ENCODE results near the gene OR5D18. TPM values are rescaled to one million over a fixed set of nuclear protein-coding genes. Genes with fewer than 3 reads are reported as not detected.
"Not testable (repeated sequence)": the region's sequence is repeated elsewhere in the genome, so short reads cannot be mapped to it uniquely, and the experiment has no call there.

Gene OR5D18

DNA sequence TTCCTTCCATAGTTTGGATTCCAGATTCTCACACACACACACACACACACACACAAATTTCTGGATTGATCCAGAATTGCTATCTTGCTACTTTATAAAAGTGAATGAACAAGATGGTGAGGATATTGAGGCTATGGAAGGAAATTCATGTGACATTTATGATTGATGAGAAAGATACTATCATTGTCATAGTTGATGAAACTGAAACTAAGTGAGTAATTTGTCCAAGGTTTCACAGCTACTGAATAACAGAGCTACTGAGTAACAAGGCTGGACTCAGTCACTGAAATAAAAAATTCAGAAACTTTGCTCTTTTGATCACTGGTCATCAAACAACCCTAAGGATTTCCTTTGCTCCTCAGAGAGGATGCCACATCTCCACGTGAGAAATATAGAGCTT, 35.3 kb downstream of the OR5D18 start:
- no peak overlapping the region for H2BK15ac ChIP-seq (ENCODE audit: low read length)
- H2BK5ac ChIP-seq (ENCODE audit: low read length): no peak overlapping the region
- H3K4me3 ChIP-seq (ENCODE audit: low read length in 2 of 2): no peak overlapping the region
- H3K27ac ChIP-seq (replicated peaks; ENCODE audit: low read length): no peak overlapping the region
- no peak overlapping the region for H2AK5ac ChIP-seq (ENCODE audit: low read depth, low read length)
- no peak overlapping the region for H4K91ac ChIP-seq (ENCODE audit: low read depth, low read length, poor library complexity)
- H3K4me1 ChIP-seq (ENCODE audit: control insufficient read depth in 2 of 2, insufficient read depth in 1 of 2, low read depth in 1 of 2, low read length in 2 of 2): no peaks in the 10 kb centered on the region
- no peaks in the 10 kb centered on the region for H3K79me1 ChIP-seq (ENCODE audit: low read depth, low read length)
- no peaks in the 10 kb centered on the region for H3K27me3 ChIP-seq (ENCODE audit: control insufficient read depth in 3 of 3, insufficient read depth in 3 of 3, low read depth in 1 of 3, low read length in 3 of 3)
- no peak overlapping the region for H3K14ac ChIP-seq (ENCODE audit: low read length)
- no peaks in the 10 kb centered on the region for H3K36me3 ChIP-seq (replicated peaks in 1 of 2; ENCODE audit: control insufficient read depth in 2 of 2, insufficient read depth in 2 of 2, low read length in 2 of 2)
- H2BK120ac ChIP-seq (ENCODE audit: low read depth, low read length): no peak overlapping the region
- no peak overlapping the region for H3K18ac ChIP-seq (ENCODE audit: low read length)
- H2AFZ ChIP-seq (ENCODE audit: low read length): no peak overlapping the region
- no peak overlapping the region for H3K9ac ChIP-seq (ENCODE audit: low read depth, low read length, poor library complexity)
- WGBS, 2 donors (ENCODE audit: extremely low coverage in 2 of 2, insufficient read length in 2 of 2, insufficient replicate concordance in 1 of 2): no CpG with 5 or more reads among the region's 1 CpG
- no peak for DNase-seq (ENCODE audit: low spot score)
- H2BK12ac ChIP-seq (ENCODE audit: low read length): no peak overlapping the region
- H3K9me3 ChIP-seq (replicated peaks in 1 of 2; ENCODE audit: control insufficient read depth in 2 of 2, insufficient read depth in 1 of 2, low read depth in 1 of 2, low read length in 2 of 2): peaks cover 0 to 5% of the 10 kb centered on the region in 2 donors
- no peak overlapping the region for H4K8ac ChIP-seq (ENCODE audit: low read depth, low read length)
- no peak overlapping the region for H3K4me2 ChIP-seq (ENCODE audit: insufficient read depth, low read length, poor library complexity, severe bottlenecking)
- H3K4ac ChIP-seq (ENCODE audit: low read length): no peak overlapping the region
- H3K23ac ChIP-seq (ENCODE audit: low read depth, low read length, poor library complexity): no peak overlapping the region

GRCh38 chr11:55867354-55867753, 47.9 kb downstream of the OR5D18 start:
- not testable (repeated sequence) for DNase-seq (ENCODE audit: low spot score); H2AK5ac ChIP-seq (ENCODE audit: low read depth, low read length); H3K9ac ChIP-seq (ENCODE audit: low read depth, low read length, poor library complexity); H3K4ac ChIP-seq (ENCODE audit: low read length); H2BK120ac ChIP-seq (ENCODE audit: low read depth, low read length); H3K18ac ChIP-seq (ENCODE audit: low read length); H2BK15ac ChIP-seq (ENCODE audit: low read length); H2BK5ac ChIP-seq (ENCODE audit: low read length); H3K14ac ChIP-seq (ENCODE audit: low read length); H4K91ac ChIP-seq (ENCODE audit: low read depth, low read length, poor library complexity); H2AFZ ChIP-seq (ENCODE audit: low read length); H3K27me3 ChIP-seq (ENCODE audit: control insufficient read depth in 3 of 3, insufficient read depth in 3 of 3, low read depth in 1 of 3, low read length in 3 of 3); H3K4me2 ChIP-seq (ENCODE audit: insufficient read depth, low read length, poor library complexity, severe bottlenecking); H3K23ac ChIP-seq (ENCODE audit: low read depth, low read length, poor library complexity); H2BK12ac ChIP-seq (ENCODE audit: low read length); H3K36me3 ChIP-seq (replicated peaks in 1 of 2; ENCODE audit: control insufficient read depth in 2 of 2, insufficient read depth in 2 of 2, low read length in 2 of 2); H3K4me3 ChIP-seq (ENCODE audit: low read length in 2 of 2); H4K8ac ChIP-seq (ENCODE audit: low read depth, low read length); H3K4me1 ChIP-seq (ENCODE audit: control insufficient read depth in 2 of 2, insufficient read depth in 1 of 2, low read depth in 1 of 2, low read length in 2 of 2); H3K79me1 ChIP-seq (ENCODE audit: low read depth, low read length); H3K9me3 ChIP-seq (replicated peaks in 1 of 2; ENCODE audit: control insufficient read depth in 2 of 2, insufficient read depth in 1 of 2, low read depth in 1 of 2, low read length in 2 of 2); H3K27ac ChIP-seq (replicated peaks; ENCODE audit: low read length)
- no CpG with 5 or more reads among the region's 4 CpGs for WGBS, 2 donors (ENCODE audit: extremely low coverage in 2 of 2, insufficient read length in 2 of 2, insufficient replicate concordance in 1 of 2)

Small RNAs within 50 kb of the gene (small RNA-seq; reads per million reads assigned to genes)
- gene AC036111.3 (ENCODE audit: insufficient read depth): not detected

Measured in neuronal stem cell (in vitro differentiated cells).